Fibroblast of mammary gland (primary cell): ENCODE data around the gene CINP.

ENCODE experiments used
- DNase-seq: peaks from one replicate; pipeline ENCODE4 v3.0.0-alpha.2; 2010; ENCODE audit warnings: low read depth
- H3K4me3 ChIP-seq: 2 replicates; pipeline ENCODE4 v1.5.1; 2011; ENCODE audit warnings: low read depth, mild to moderate bottlenecking, low read length, moderate library complexity; ENCODE audit not compliant: control insufficient read depth
- CTCF ChIP-seq: conservative IDR thresholded peaks from 2 replicates; pipeline ENCODE4 v1.5.1; 2011; ENCODE audit warnings: low read depth, low read length, inconsistent platforms; ENCODE audit not compliant: control insufficient read depth, insufficient read depth

The CINP gene

GRCh38 chr14:102323102-102323501 is 39.6 kb downstream of the CINP start:
- peak; percentile 74 for TF ChIP-seq CTCF
- no peak overlapping the region for H3K4me3 ChIP-seq
- DNase-seq = peak; percentile 90

GRCh38 chr14:102321456-102322422 is 41.0 kb downstream of the CINP start:
- TF ChIP-seq CTCF = no peak
- H3K4me3 ChIP-seq = no peak overlapping the region
- DNase-seq = no peak

GRCh38 chr14:102320671-102321455 is 41.8 kb downstream of the CINP start:
- no peak for TF ChIP-seq CTCF
- peak overlapping the region; percentile 58 for H3K4me3 ChIP-seq
- DNase-seq = no peak

- peak overlapping the region; percentile 58 for H3K4me3 ChIP-seq
These were observed 42.5 kb downstream of the CINP start for GRCh38 chr14:102320033-102320660.

GRCh38 chr14:102319351-102320032 is 43.2 kb downstream of the CINP start, which contains the start of gene ZNF839:
ZNF839 (plus strand) TSS chr14:102319746; CDS start chr14:102319766, 20 bp downstream.
- H3K4me3 ChIP-seq = peak within 1 kb of the TSS; percentile 58
- TF ChIP-seq CTCF = no peak
- peak; percentile 88 for DNase-seq

More at GRCh38 chr14:102320033-102320660, 42.5 kb downstream of the CINP start:
- TF ChIP-seq CTCF = no peak
- peak; percentile 58 for DNase-seq
